HepG2 (cell line): Measurements from ENCODE around the gene ZNF23. TPM values are rescaled to one million over a fixed set of nuclear protein-coding genes. Genes with fewer than 3 reads are reported as not detected.
A peak's percentile ranks its signal among the peaks of the same experiment; 100 is the strongest.

Experiments used
- CAMTA2 ChIP-seq: sonication (generic); formaldehyde crosslinking; IDR thresholded peaks from 2 replicates; pipeline ENCODE4 v1.4.0; 2020; ENCODE audit warnings: mild to moderate bottlenecking, missing genetic modification reagents, borderline replicate concordance
- HOXD1 ChIP-seq: sonication (generic); formaldehyde crosslinking; IDR thresholded peaks from 2 replicates; pipeline ENCODE4 v1.5.0; 2020; ENCODE audit warnings: missing genetic modification reagents
- PATZ1 ChIP-seq: sonication (generic); formaldehyde crosslinking; IDR thresholded peaks from 2 replicates; pipeline ENCODE4 v1.4.0; 2020; ENCODE audit warnings: missing genetic modification reagents
- RFXANK ChIP-seq: IDR thresholded peaks from 2 replicates; pipeline ENCODE4 v1.6.1; 2016
- TARDBP ChIP-seq: sonication (generic); formaldehyde crosslinking; IDR thresholded peaks from 2 replicates; pipeline ENCODE4 v1.8.0; 2022; ENCODE audit warnings: mild to moderate bottlenecking, missing genetic modification reagents
- TRIM22 ChIP-seq: fragments of 450-650 bp; IDR thresholded peaks from 2 replicates; pipeline ENCODE4 v1.6.1; 2017
- ZFAT ChIP-seq: sonication (generic); formaldehyde crosslinking; conservative IDR thresholded peaks from 2 replicates; pipeline ENCODE4 v1.8.1; 2023; ENCODE audit warnings: missing genetic modification reagents, inconsistent platforms
- ZNF207 ChIP-seq: fragments of 450-650 bp; IDR thresholded peaks from 2 replicates; pipeline ENCODE4 v1.6.1; 2016; ENCODE audit warnings: antibody characterized with exemption, borderline replicate concordance
- ZNF383 ChIP-seq: sonication (generic); formaldehyde crosslinking; IDR thresholded peaks from 2 replicates; pipeline ENCODE4 v1.4.0; 2020; ENCODE audit warnings: missing genetic modification reagents, mild to moderate bottlenecking, borderline replicate concordance
- ZNF407 ChIP-seq: sonication (generic); formaldehyde crosslinking; IDR thresholded peaks from one replicate; pipeline ENCODE4 v1.5.1; 2020; ENCODE audit warnings: mild to moderate bottlenecking, missing genetic modification reagents; ENCODE audit errors: not compliant biosample characterization
- polyA plus RNA-seq, 8 experiments: library from polyadenylated mRNA; depleted of rRNA in 3 of 8; stranded (reverse) in 7 of 8; unstranded in 1 of 8; fragments of >200 nt; fragmentation: Illumina TruSeq in 4 of 8; extraction: Trizol in 4 of 8; gene quantifications; 2 replicates each; pipeline versions ENCODE4 v1.2.1 to v1.2.3, GENCODE V29; 2011 to 2016; ENCODE audit warnings: low read depth in 4 of 8, missing spikeins in 1 of 8, mixed read lengths in 1 of 8; ENCODE audit not compliant: insufficient read depth in 1 of 8
- total RNA-seq, 5 experiments: library from RNA; depleted of rRNA; stranded (reverse); fragments of >200 nt; fragmentation: Illumina TruSeq; extraction: Trizol; gene quantifications; 2 replicates each; pipeline ENCODE4 v1.2.3, GENCODE V29; 2016; ENCODE audit warnings: low read depth in 1 of 5

Gene ZNF23
- total and polyA plus RNA-seq, 2 of the 13 experiments (the other 11 are each of a cell fraction or from before 2014, with no cell fraction given): 8.6 to 12.2 TPM

GRCh38 chr16:71426069-71426879, 35.8 kb downstream of the ZNF23 start (continued):
- TF ChIP-seq PATZ1 (CRISPR knock-in tag) (peak; percentile 71), TARDBP (CRISPR knock-in tag) (peak; percentile 96), TRIM22 (no peak), ZNF407 (peak; percentile 92), ZNF383 (CRISPR knock-in tag) (peak; percentile 98), ZFAT (CRISPR knock-in tag) (peak; percentile 27), HOXD1 (no peak; the same call in none of the 2 replicates), RFXANK (CRISPR knock-in tag) (peak; percentile 95; the same call in 1 of the 2 replicates), ZNF207 (no peak), CAMTA2 (CRISPR knock-in tag) (no peak)
